IMR-90 (cell line): Measurements from ENCODE around the gene SLC6A2. TPM values are rescaled to one million over a fixed set of nuclear protein-coding genes. Genes with fewer than 3 reads are reported as not detected.

Experiments
- ATAC-seq: fragments of 200-7000 bp; cut with Tn5 transposase; 2 replicates; pipeline ENCODE4 v1.9.1; 2020; ENCODE audit warnings: low read depth, mild to moderate bottlenecking, moderate library complexity
- BruUV-seq: library from RNA; stranded (reverse); fragments of 400-500 nt; replicated peaks from 2 replicates; lab custom pipeline; 2021; lab: Mats Ljungman, UMichigan
- CTCF ChIA-PET: fragments of 300-600 bp; formaldehyde crosslinking; extraction: SDS; loops from one replicate; lab custom pipeline; 2021; ENCODE audit warnings: antibody characterized with exemption; lab: Yijun Ruan, JAX
- POLR2A ChIA-PET: fragments of 300-600 bp; sonication (Branson Sonifier 250); formaldehyde crosslinking; loops from one replicate; lab custom pipeline; 2022; ENCODE audit warnings: antibody characterized with exemption; ENCODE audit not compliant: unreplicated experiment; lab: Charles Lee
- DNase-seq: peaks from one replicate; pipeline ENCODE4 v3.0.0; 2013
- H2AFZ ChIP-seq: replicated peaks from 2 replicates; pipeline ENCODE3; 2013; ENCODE audit warnings: low read length, mild to moderate bottlenecking; ENCODE audit not compliant: poor library complexity
- H2AK5ac ChIP-seq: 2 replicates; pipeline ENCODE4 v1.6.1; 2013; ENCODE audit warnings: low read depth, low read length, inconsistent platforms
- H2AK9ac ChIP-seq: replicated peaks from 2 replicates; pipeline ENCODE3; 2013; ENCODE audit warnings: mild to moderate bottlenecking, low read depth, low read length, moderate library complexity; ENCODE audit not compliant: poor library complexity
- H2BK120ac ChIP-seq: 2 replicates; pipeline ENCODE4 v1.6.1; 2013; ENCODE audit warnings: low read depth, low read length, inconsistent platforms
- H2BK15ac ChIP-seq: 3 replicates; pipeline ENCODE4 v1.6.1; 2013; ENCODE audit warnings: low read depth, low read length, inconsistent platforms
- H2BK20ac ChIP-seq: 2 replicates; pipeline ENCODE4 v1.6.1; 2013; ENCODE audit warnings: low read depth, mild to moderate bottlenecking, inconsistent platforms, low read length, moderate library complexity
- H2BK5ac ChIP-seq: 2 replicates; pipeline ENCODE4 v1.6.1; 2013; ENCODE audit warnings: mild to moderate bottlenecking, low read depth, low read length, inconsistent platforms; ENCODE audit not compliant: poor library complexity, severe bottlenecking
- H3K14ac ChIP-seq: replicated peaks from 2 replicates; pipeline ENCODE4 v1.6.1; 2013; ENCODE audit warnings: low read depth, low read length, inconsistent platforms
- H3K18ac ChIP-seq: 2 replicates; pipeline ENCODE4 v1.6.1; 2013; ENCODE audit warnings: low read depth, low read length, control low read depth
- H3K23ac ChIP-seq: 2 replicates; pipeline ENCODE4 v1.6.1; 2013; ENCODE audit warnings: low read depth, low read length, inconsistent platforms
- H3K27ac ChIP-seq: 2 replicates; pipeline ENCODE4 v1.5.1; 2013; ENCODE audit warnings: mild to moderate bottlenecking, control low read depth, low read length; ENCODE audit not compliant: insufficient read depth
- H3K27me3 ChIP-seq: 2 replicates; pipeline ENCODE4 v1.6.1; 2013; ENCODE audit warnings: low read length; ENCODE audit not compliant: control insufficient read depth, insufficient read depth
- H3K36me3 ChIP-seq: 2 replicates; pipeline ENCODE4 v1.6.1; 2013; ENCODE audit warnings: low read length, mixed read lengths; ENCODE audit not compliant: control insufficient read depth, insufficient read depth
- H3K4ac ChIP-seq: 2 replicates; pipeline ENCODE4 v1.6.1; 2013; ENCODE audit warnings: low read depth, low read length, inconsistent platforms
- H3K4me1 ChIP-seq: 2 replicates; pipeline ENCODE4 v1.6.1; 2013; ENCODE audit warnings: low read length, mixed read lengths; ENCODE audit not compliant: control insufficient read depth, insufficient read depth
- H3K4me2 ChIP-seq: 2 replicates; pipeline ENCODE4 v1.6.1; 2013; ENCODE audit warnings: low read depth, mild to moderate bottlenecking, control low read depth, low read length, moderate library complexity
- H3K4me3 ChIP-seq: 2 replicates; pipeline ENCODE4 v1.5.1; 2013; ENCODE audit warnings: low read depth, mild to moderate bottlenecking, control low read depth, low read length, moderate library complexity; ENCODE audit not compliant: insufficient read depth
- H3K56ac ChIP-seq: 2 replicates; pipeline ENCODE4 v1.6.1; 2013; ENCODE audit warnings: low read length, inconsistent platforms; ENCODE audit not compliant: insufficient read depth; ENCODE audit errors: extremely low read depth
- H3K79me1 ChIP-seq, 2 experiments: 2 replicates each; pipeline ENCODE4 v1.6.1; 2013; ENCODE audit warnings: low read length in 2 of 2, inconsistent platforms in 1 of 2, low read depth in 1 of 2
- H3K9ac ChIP-seq: 2 replicates; pipeline ENCODE4 v1.6.1; 2013; ENCODE audit warnings: low read depth, low read length, control low read depth
- H3K9me1 ChIP-seq: 2 replicates; pipeline ENCODE4 v1.6.1; 2013; ENCODE audit warnings: low read length, inconsistent platforms; ENCODE audit not compliant: insufficient read depth
- H3K9me3 ChIP-seq: 2 replicates; pipeline ENCODE4 v1.6.1; 2013; ENCODE audit warnings: low read length; ENCODE audit not compliant: control insufficient read depth, insufficient read depth
- H4K20me1 ChIP-seq: 2 replicates; pipeline ENCODE4 v1.6.1; 2013; ENCODE audit warnings: low read length, inconsistent platforms; ENCODE audit not compliant: insufficient read depth
- H4K5ac ChIP-seq: 2 replicates; pipeline ENCODE4 v1.6.1; 2013; ENCODE audit warnings: mild to moderate bottlenecking, low read depth, low read length, control low read depth
- H4K8ac ChIP-seq, 2 experiments: 2 replicates each; pipeline ENCODE4 v1.6.1; 2013; ENCODE audit warnings: low read depth in 2 of 2, low read length in 2 of 2, control low read depth in 1 of 2, inconsistent platforms in 1 of 2
- H4K91ac ChIP-seq: 2 replicates; pipeline ENCODE4 v1.6.1; 2013; ENCODE audit warnings: low read depth, low read length, inconsistent platforms; ENCODE audit not compliant: insufficient read depth
- FOS ChIP-seq: fragments of 150-350 bp; IDR thresholded peaks from 2 replicates; pipeline ENCODE4 v1.6.1; 2016; ENCODE audit warnings: low read depth, low read length
- MAFK ChIP-seq: IDR thresholded peaks from 2 replicates; pipeline ENCODE4 v1.6.1; 2012; ENCODE audit warnings: low read depth, low read length, improper control_type of control experiment
- MXI1 ChIP-seq: IDR thresholded peaks from 2 replicates; pipeline ENCODE4 v1.6.1; 2012; ENCODE audit warnings: low read depth, mild to moderate bottlenecking, low read length, moderate library complexity, borderline replicate concordance
- NFE2L2 ChIP-seq: fragments of 150-350 bp; IDR thresholded peaks from 2 replicates; pipeline ENCODE4 v1.6.1; 2016; ENCODE audit warnings: low read depth, mild to moderate bottlenecking, low read length
- POLR2A ChIP-seq: IDR thresholded peaks from 2 replicates; pipeline ENCODE4 v1.6.1; 2012; ENCODE audit warnings: mild to moderate bottlenecking, low read depth, low read length
- RCOR1 ChIP-seq: IDR thresholded peaks from 2 replicates; pipeline ENCODE4 v1.6.1; 2012; ENCODE audit warnings: mild to moderate bottlenecking, low read length, improper control_type of control experiment; ENCODE audit not compliant: insufficient replicate concordance
- RFX5 ChIP-seq: IDR thresholded peaks from 2 replicates; pipeline ENCODE4 v1.8.0; 2012; ENCODE audit warnings: low read depth, mild to moderate bottlenecking, low read length, moderate library complexity
- SMC3 ChIP-seq: fragments of 150-350 bp; IDR thresholded peaks from 2 replicates; pipeline ENCODE4 v1.6.1; 2016; ENCODE audit warnings: low read depth, mild to moderate bottlenecking, antibody characterized with exemption, low read length, moderate library complexity
- WGBS, 2 experiments: methylation state at CpG; one replicate each; pipeline versions ENCODE4 v1.1.5 to v1.1.7; 2013; ENCODE audit warnings: missing lambda C conversion rate in 2 of 2; ENCODE audit not compliant: insufficient read length in 1 of 2; ENCODE audit errors: extremely low coverage in 2 of 2; 5-methylcytosine and 5-hydroxymethylcytosine counted together
- dilution Hi-C: fragments of 300-500 bp; cut with HindIII; formaldehyde crosslinking; loops from one replicate; pipeline ENCODE4 v1.14.3; 2018; ENCODE audit warnings: low sequenced_read_pairs; ENCODE audit not compliant: unreplicated experiment
- in situ Hi-C: fragments of 300-500 bp; cut with MboI; formaldehyde crosslinking; loops from 3 replicates; pipeline ENCODE4 v1.14.3; 2019; ENCODE audit warnings: low sequenced_read_pairs, inconsistent platforms, mixed read lengths
- intact Hi-C: fragments of 100-400 bp; cut with micrococcal nuclease; formaldehyde crosslinking; loops from 2 replicates; pipeline ENCODE4 v1.10.0; 2022
- polyA plus RNA-seq, 3 experiments: library from polyadenylated mRNA; depleted of rRNA; stranded (reverse); fragments of >200 nt; gene quantifications; 2 replicates each; pipeline ENCODE4 v1.2.3, GENCODE V29; 2012; ENCODE audit warnings: low replicate concordance in 1 of 3
- total RNA-seq: library from RNA; depleted of rRNA; stranded (reverse); fragments of >200 nt; gene quantifications from 2 replicates; pipeline ENCODE4 v1.2.3, GENCODE V29; 2012
- TF ChIP-seq, protein P1 (sequence below): fragments of 150-350 bp; IDR thresholded peaks from 2 replicates; pipeline ENCODE4 v1.6.1; 2016; ENCODE audit warnings: low read depth, mild to moderate bottlenecking, low read length, moderate library complexity, borderline replicate concordance

SLC6A2 gene
- total and polyA plus RNA-seq, 2 of the 4 experiments (the other 2 are of a cell fraction): not detected

DNA sequence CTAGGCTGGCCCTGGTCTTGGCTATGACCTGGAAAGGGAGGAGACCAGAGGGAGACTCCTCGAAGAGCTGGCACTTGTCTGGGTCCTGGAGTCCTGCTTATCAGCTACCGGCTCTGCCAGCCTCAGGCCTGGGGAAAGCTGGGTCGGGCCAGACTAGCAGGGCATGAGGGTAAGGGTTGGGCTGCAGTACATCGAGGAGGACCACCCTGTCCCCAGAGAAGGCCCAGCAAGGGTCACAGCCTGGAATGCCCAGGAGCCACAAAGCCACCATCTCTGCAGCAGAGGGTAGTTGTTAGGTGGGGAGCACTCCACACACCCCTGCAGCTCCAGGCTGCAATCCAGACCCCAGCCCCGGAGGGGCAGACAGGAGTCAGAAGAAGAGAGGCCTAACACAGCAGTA is 54.0 kb downstream of the SLC6A2 start:
- CTCF ChIA-PET: interaction anchor here (1.4 kb wide), 1 partner anchor 245 kb away, joined by 5 read pairs; no protein-coding TSS in a partner anchor
- POLR2A ChIA-PET: no interaction called here
- in situ Hi-C loops: loop anchor here (5.0 to 25.0 kb wide), 2 partner anchors 132 to 602 kb away; no protein-coding TSS in a partner anchor

More for the DNA sequence above, 54.0 kb downstream of the SLC6A2 start:
- Histone ChIP-seq H3K4me3 (no peak overlapping the region), H4K5ac (no peak overlapping the region), H2BK5ac (no peak overlapping the region), H3K4me2 (no peak overlapping the region), H2BK15ac (no peak overlapping the region), H2AK5ac (no peak overlapping the region), H2AFZ (no peak overlapping the region), H3K9me3 (no peaks in the 10 kb centered on the region), H3K14ac (no peak overlapping the region), H2AK9ac (no peak overlapping the region), H3K36me3 (no peaks in the 10 kb centered on the region), H3K27me3 (peaks cover 6% of the 10 kb centered on the region), H2BK120ac (no peak overlapping the region), H3K79me1 (no peaks in the 10 kb centered on the region), H4K91ac (no peak overlapping the region), H4K20me1 (no peaks in the 10 kb centered on the region), H3K9ac (no peak overlapping the region), H3K4me1 (no peaks in the 10 kb centered on the region), H3K23ac (no peak overlapping the region), H2BK20ac (no peak overlapping the region), H4K8ac (no peak overlapping the region), H3K56ac (no peak overlapping the region), H3K4ac (no peak overlapping the region), H3K27ac (no peak overlapping the region), H3K18ac (no peak overlapping the region), H3K9me1 (no peaks in the 10 kb centered on the region)
- intact Hi-C loops: no loop called here
- DNase-seq: no peak
- no peak for TF ChIP-seq POLR2A
- TF ChIP-seq NFE2L2: no peak
- no peak for TF ChIP-seq RFX5
- no peak for TF ChIP-seq MXI1
- TF ChIP-seq MAFK: no peak
- TF ChIP-seq SMC3: no peak
- TF ChIP-seq, protein P1, sequence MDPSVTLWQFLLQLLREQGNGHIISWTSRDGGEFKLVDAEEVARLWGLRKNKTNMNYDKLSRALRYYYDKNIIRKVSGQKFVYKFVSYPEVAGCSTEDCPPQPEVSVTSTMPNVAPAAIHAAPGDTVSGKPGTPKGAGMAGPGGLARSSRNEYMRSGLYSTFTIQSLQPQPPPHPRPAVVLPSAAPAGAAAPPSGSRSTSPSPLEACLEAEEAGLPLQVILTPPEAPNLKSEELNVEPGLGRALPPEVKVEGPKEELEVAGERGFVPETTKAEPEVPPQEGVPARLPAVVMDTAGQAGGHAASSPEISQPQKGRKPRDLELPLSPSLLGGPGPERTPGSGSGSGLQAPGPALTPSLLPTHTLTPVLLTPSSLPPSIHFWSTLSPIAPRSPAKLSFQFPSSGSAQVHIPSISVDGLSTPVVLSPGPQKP: no peak
- TF ChIP-seq RCOR1: no peak
- no peak for TF ChIP-seq FOS
- BruUV-seq: no TSS peak
- ATAC-seq: no peak
- 33% methylated on average over 1 of the region's 5 CpGs; no CpG with 5 or more reads in 1 of the 2 experiments for WGBS, 2 experiments
- dilution Hi-C loops: no loop called here
